Testis (tissue), 2 donors: Measurements from ENCODE around the gene MBOAT7.

ENCODE experiments used
- POLR2A ChIP-seq: fragments of 450-650 bp; IDR thresholded peaks from one replicate; pipeline ENCODE4 v1.6.1; 2017; ENCODE audit warnings: antibody characterized with exemption, mild to moderate bottlenecking, moderate library complexity
- TF ChIP-seq, protein P1 (sequence below), 3 experiments: fragments of 450-650 bp in 2 of 3; fragments of 200-600 bp in 1 of 3; sonication (generic) in 1 of 3; IDR thresholded peaks; one replicate each; pipeline ENCODE4 v1.5.1; 2016 to 2019; ENCODE audit warnings: antibody characterized with exemption in 3 of 3, mild to moderate bottlenecking in 2 of 3, moderate library complexity in 1 of 3

DNA sequence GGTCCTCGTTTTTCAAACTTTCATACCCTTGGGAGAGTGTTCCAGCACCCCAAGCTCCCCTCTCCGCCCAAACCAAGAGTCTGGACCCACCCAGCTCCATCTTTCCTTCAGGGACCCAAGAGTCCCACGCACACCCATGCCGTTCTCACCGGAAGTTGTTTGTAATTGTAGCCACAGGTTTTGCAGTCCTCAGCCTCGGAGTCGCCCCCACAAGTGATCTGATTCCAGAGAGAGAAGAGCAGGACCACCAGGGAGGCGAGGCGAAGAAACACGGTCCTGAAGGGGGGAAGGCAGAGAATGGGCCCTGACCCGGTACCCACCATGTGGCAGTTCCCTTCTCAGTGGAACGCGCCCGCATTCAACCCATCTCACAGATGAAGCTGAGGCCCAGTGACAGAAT is 26.5 kb downstream of the MBOAT7 start:
- TF ChIP-seq POLR2A = no peak
- TF ChIP-seq, protein P1, sequence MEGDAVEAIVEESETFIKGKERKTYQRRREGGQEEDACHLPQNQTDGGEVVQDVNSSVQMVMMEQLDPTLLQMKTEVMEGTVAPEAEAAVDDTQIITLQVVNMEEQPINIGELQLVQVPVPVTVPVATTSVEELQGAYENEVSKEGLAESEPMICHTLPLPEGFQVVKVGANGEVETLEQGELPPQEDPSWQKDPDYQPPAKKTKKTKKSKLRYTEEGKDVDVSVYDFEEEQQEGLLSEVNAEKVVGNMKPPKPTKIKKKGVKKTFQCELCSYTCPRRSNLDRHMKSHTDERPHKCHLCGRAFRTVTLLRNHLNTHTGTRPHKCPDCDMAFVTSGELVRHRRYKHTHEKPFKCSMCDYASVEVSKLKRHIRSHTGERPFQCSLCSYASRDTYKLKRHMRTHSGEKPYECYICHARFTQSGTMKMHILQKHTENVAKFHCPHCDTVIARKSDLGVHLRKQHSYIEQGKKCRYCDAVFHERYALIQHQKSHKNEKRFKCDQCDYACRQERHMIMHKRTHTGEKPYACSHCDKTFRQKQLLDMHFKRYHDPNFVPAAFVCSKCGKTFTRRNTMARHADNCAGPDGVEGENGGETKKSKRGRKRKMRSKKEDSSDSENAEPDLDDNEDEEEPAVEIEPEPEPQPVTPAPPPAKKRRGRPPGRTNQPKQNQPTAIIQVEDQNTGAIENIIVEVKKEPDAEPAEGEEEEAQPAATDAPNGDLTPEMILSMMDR (IDR thresholded peaks at IDR 0.05) = no peak
